ENCODE measurements around the gene PGA5. TPM values are rescaled to one million over a fixed set of nuclear protein-coding genes. Genes with fewer than 3 reads are reported as not detected.
"Not testable (repeated sequence)": the region's sequence is repeated elsewhere in the genome, so short reads cannot be mapped to it uniquely, and the experiment has no call there.

PGA5 gene
- not detected for total RNA-seq

- H3K4me3 Mint-ChIP-seq; H3K27ac Mint-ChIP-seq; H3K9me3 Mint-ChIP-seq; ATAC-seq (replicated peaks in 1 of 2); H3K36me3 Mint-ChIP-seq (ENCODE audit: insufficient read depth in 2 of 2); DNase-seq; H3K4me1 Mint-ChIP-seq (ENCODE audit: low read depth); H3K27me3 Mint-ChIP-seq (ENCODE audit: low read depth): not testable (repeated sequence)
Observed at GRCh38 chr11:61240875-61241274, at the start of gene PGA5. Gene PGA5 (plus strand): TSS chr11:61241175. CDS start chr11:61241227, 52 bp downstream.

- Mint-ChIP-seq H3K4me1 (ENCODE audit: low read depth) (no peaks in the 10 kb centered on the region), H3K27me3 (ENCODE audit: low read depth) (peaks cover 28% of the 10 kb centered on the region), H3K9me3 (no peaks in the 10 kb centered on the region), H3K27ac (no peak overlapping the region), H3K4me3 (no peak overlapping the region), H3K36me3 (ENCODE audit: insufficient read depth in 2 of 2) (no peaks in the 10 kb centered on the region)
- no peak for DNase-seq
- ATAC-seq (replicated peaks in 1 of 2), result no peak
Observed at GRCh38 chr11:61193596-61193995, 47.4 kb upstream of the PGA5 start.

GRCh38 chr11:61194169-61194671 is 46.8 kb upstream of the PGA5 start:
- peaks cover 28% of the 10 kb centered on the region for H3K27me3 Mint-ChIP-seq (ENCODE audit: low read depth)
- ATAC-seq (replicated peaks in 1 of 2) (no peak), DNase-seq (no peak)
- no peaks in the 10 kb centered on the region for H3K9me3 Mint-ChIP-seq
- H3K36me3 Mint-ChIP-seq (ENCODE audit: insufficient read depth in 2 of 2), result no peaks in the 10 kb centered on the region
- no peaks in the 10 kb centered on the region for H3K4me1 Mint-ChIP-seq (ENCODE audit: low read depth)
- no peak overlapping the region for H3K27ac Mint-ChIP-seq
- no peak overlapping the region for H3K4me3 Mint-ChIP-seq

GRCh38 chr11:61194981-61195695 is 45.8 kb upstream of the PGA5 start:
- no peaks in the 10 kb centered on the region for H3K9me3 Mint-ChIP-seq
- no peak overlapping the region for H3K4me3 Mint-ChIP-seq
- H3K27ac Mint-ChIP-seq, result no peak overlapping the region
- H3K27me3 Mint-ChIP-seq (ENCODE audit: low read depth), result peaks cover 22% of the 10 kb centered on the region
- no peaks in the 10 kb centered on the region for H3K4me1 Mint-ChIP-seq (ENCODE audit: low read depth)
- no peak for DNase-seq
- ATAC-seq (replicated peaks in 1 of 2), result no peak
- no peaks in the 10 kb centered on the region for H3K36me3 Mint-ChIP-seq (ENCODE audit: insufficient read depth in 2 of 2)

GRCh38 chr11:61195719-61196118 is 45.3 kb upstream of the PGA5 start:
- Mint-ChIP-seq H3K9me3 (no peaks in the 10 kb centered on the region), H3K27ac (no peak overlapping the region), H3K4me1 (ENCODE audit: low read depth) (no peaks in the 10 kb centered on the region), H3K27me3 (ENCODE audit: low read depth) (peaks cover 22% of the 10 kb centered on the region), H3K4me3 (no peak overlapping the region), H3K36me3 (ENCODE audit: insufficient read depth in 2 of 2) (no peaks in the 10 kb centered on the region)
- no peak for ATAC-seq (replicated peaks in 1 of 2)
- no peak for DNase-seq

- no peak overlapping the region for H3K27ac Mint-ChIP-seq
- DNase-seq (no peak), ATAC-seq (replicated peaks in 1 of 2) (no peak)
- H3K9me3 Mint-ChIP-seq, result no peaks in the 10 kb centered on the region
- H3K36me3 Mint-ChIP-seq (ENCODE audit: insufficient read depth in 2 of 2), result no peaks in the 10 kb centered on the region
- peaks cover 22% of the 10 kb centered on the region for H3K27me3 Mint-ChIP-seq (ENCODE audit: low read depth)
- no peaks in the 10 kb centered on the region for H3K4me1 Mint-ChIP-seq (ENCODE audit: low read depth)
- H3K4me3 Mint-ChIP-seq, result no peak overlapping the region
Observed at GRCh38 chr11:61198361-61198760, 42.6 kb upstream of the PGA5 start.

GRCh38 chr11:61198948-61199523 is 41.9 kb upstream of the PGA5 start:
- Mint-ChIP-seq H3K27ac (no peak overlapping the region), H3K4me1 (ENCODE audit: low read depth) (no peaks in the 10 kb centered on the region), H3K36me3 (ENCODE audit: insufficient read depth in 2 of 2) (no peaks in the 10 kb centered on the region), H3K27me3 (ENCODE audit: low read depth) (peaks cover 26% of the 10 kb centered on the region), H3K4me3 (no peak overlapping the region), H3K9me3 (no peaks in the 10 kb centered on the region)
- DNase-seq, result no peak
- ATAC-seq (replicated peaks in 1 of 2), result no peak

GRCh38 chr11:61201476-61201875 is 39.5 kb upstream of the PGA5 start:
- no peaks in the 10 kb centered on the region for H3K36me3 Mint-ChIP-seq (ENCODE audit: insufficient read depth in 2 of 2)
- H3K4me1 Mint-ChIP-seq (ENCODE audit: low read depth), result no peaks in the 10 kb centered on the region
- no peaks in the 10 kb centered on the region for H3K9me3 Mint-ChIP-seq
- H3K27ac Mint-ChIP-seq, result no peak overlapping the region
- no peak for ATAC-seq (replicated peaks in 1 of 2)
- H3K4me3 Mint-ChIP-seq, result no peak overlapping the region
- no peak for DNase-seq
- H3K27me3 Mint-ChIP-seq (ENCODE audit: low read depth), result peaks cover 22% of the 10 kb centered on the region

GRCh38 chr11:61202950-61203746 is 37.8 kb upstream of the PGA5 start, which contains the start of gene PGA3:
Gene PGA3 (plus strand): TSS chr11:61203515. CDS start chr11:61203565, 50 bp downstream.
- H3K36me3 Mint-ChIP-seq (ENCODE audit: insufficient read depth in 2 of 2); H3K9me3 Mint-ChIP-seq; ATAC-seq (replicated peaks in 1 of 2); H3K4me1 Mint-ChIP-seq (ENCODE audit: low read depth); DNase-seq; H3K4me3 Mint-ChIP-seq; H3K27ac Mint-ChIP-seq: not testable (repeated sequence)
- peaks cover 22% of the 10 kb centered on the region for H3K27me3 Mint-ChIP-seq (ENCODE audit: low read depth)

- not testable (repeated sequence) for DNase-seq; H3K4me1 Mint-ChIP-seq (ENCODE audit: low read depth)
Observed at GRCh38 chr11:61203873-61204272, 37.1 kb upstream of the PGA5 start.

GRCh38 chr11:61204502-61205059 is 36.4 kb upstream of the PGA5 start:
- not testable (repeated sequence) for H3K4me3 Mint-ChIP-seq; H3K4me1 Mint-ChIP-seq (ENCODE audit: low read depth); ATAC-seq (replicated peaks in 1 of 2); H3K27ac Mint-ChIP-seq; H3K36me3 Mint-ChIP-seq (ENCODE audit: insufficient read depth in 2 of 2); DNase-seq; H3K9me3 Mint-ChIP-seq
- peaks cover 22% of the 10 kb centered on the region for H3K27me3 Mint-ChIP-seq (ENCODE audit: low read depth)

More at GRCh38 chr11:61203873-61204272, 37.1 kb upstream of the PGA5 start:
- not testable (repeated sequence) for H3K9me3 Mint-ChIP-seq; H3K4me3 Mint-ChIP-seq; H3K27ac Mint-ChIP-seq; ATAC-seq (replicated peaks in 1 of 2); H3K36me3 Mint-ChIP-seq (ENCODE audit: insufficient read depth in 2 of 2)
- peaks cover 22% of the 10 kb centered on the region for H3K27me3 Mint-ChIP-seq (ENCODE audit: low read depth)

- not testable (repeated sequence) for DNase-seq; ATAC-seq (replicated peaks in 1 of 2); H3K27ac Mint-ChIP-seq; H3K36me3 Mint-ChIP-seq (ENCODE audit: insufficient read depth in 2 of 2); H3K4me3 Mint-ChIP-seq; H3K9me3 Mint-ChIP-seq; H3K4me1 Mint-ChIP-seq (ENCODE audit: low read depth)
- H3K27me3 Mint-ChIP-seq (ENCODE audit: low read depth), result peaks cover 20% of the 10 kb centered on the region
Observed at GRCh38 chr11:61207636-61208310, 33.2 kb upstream of the PGA5 start.

Data from activated T-cell treated with anti-CD3 and anti-CD28 coated beads, Interleukin-2, amount 50 U/mL, for 72 hours (primary cell).